Measurements from ENCODE around the gene ABCA13.

GRCh38 chr7:48148311-48148710 is 22.9 kb upstream of the ABCA13 start:
- TF ChIP-seq CTCF (conservative IDR thresholded peaks at IDR 0.05; ENCODE audit: low read depth, low read length), result no peak
- TF ChIP-seq EZH2 (IDR thresholded peaks at IDR 0.05; ENCODE audit: low read length, unreplicated experiment), result no peak
- TF ChIP-seq EZH2phosphoT487 (IDR thresholded peaks at IDR 0.05; ENCODE audit: borderline replicate concordance, low read length), result no peak

Data from PC-3 (cell line).